GM13977 (cell line): ENCODE data around the gene EXOC3L4.
"Not testable (repeated sequence)": the region's sequence is repeated elsewhere in the genome, so short reads cannot be mapped to it uniquely, and the experiment has no call there.

Experiments used
- DNase-seq: peaks from one replicate; pipeline ENCODE4 v3.0.0; 2012; ENCODE audit warnings: low spot score
- in situ Hi-C: fragments of 300-500 bp; cut with MboI; formaldehyde crosslinking; loops from one replicate; pipeline ENCODE4 v1.12.0; 2022; ENCODE audit warnings: low sequenced_read_pairs, low pct_unique_long_range_greater_than_20kb, mixed read lengths, inconsistent platforms; ENCODE audit not compliant: unreplicated experiment
- TF ChIP-seq, protein P1 (sequence below): IDR thresholded peaks from 2 replicates; pipeline ENCODE4 v1.5.1; 2012; ENCODE audit warnings: mild to moderate bottlenecking, control low read depth; ENCODE audit not compliant: insufficient read depth; ENCODE audit errors: extremely low read depth, missing control alignments

Gene EXOC3L4

DNA sequence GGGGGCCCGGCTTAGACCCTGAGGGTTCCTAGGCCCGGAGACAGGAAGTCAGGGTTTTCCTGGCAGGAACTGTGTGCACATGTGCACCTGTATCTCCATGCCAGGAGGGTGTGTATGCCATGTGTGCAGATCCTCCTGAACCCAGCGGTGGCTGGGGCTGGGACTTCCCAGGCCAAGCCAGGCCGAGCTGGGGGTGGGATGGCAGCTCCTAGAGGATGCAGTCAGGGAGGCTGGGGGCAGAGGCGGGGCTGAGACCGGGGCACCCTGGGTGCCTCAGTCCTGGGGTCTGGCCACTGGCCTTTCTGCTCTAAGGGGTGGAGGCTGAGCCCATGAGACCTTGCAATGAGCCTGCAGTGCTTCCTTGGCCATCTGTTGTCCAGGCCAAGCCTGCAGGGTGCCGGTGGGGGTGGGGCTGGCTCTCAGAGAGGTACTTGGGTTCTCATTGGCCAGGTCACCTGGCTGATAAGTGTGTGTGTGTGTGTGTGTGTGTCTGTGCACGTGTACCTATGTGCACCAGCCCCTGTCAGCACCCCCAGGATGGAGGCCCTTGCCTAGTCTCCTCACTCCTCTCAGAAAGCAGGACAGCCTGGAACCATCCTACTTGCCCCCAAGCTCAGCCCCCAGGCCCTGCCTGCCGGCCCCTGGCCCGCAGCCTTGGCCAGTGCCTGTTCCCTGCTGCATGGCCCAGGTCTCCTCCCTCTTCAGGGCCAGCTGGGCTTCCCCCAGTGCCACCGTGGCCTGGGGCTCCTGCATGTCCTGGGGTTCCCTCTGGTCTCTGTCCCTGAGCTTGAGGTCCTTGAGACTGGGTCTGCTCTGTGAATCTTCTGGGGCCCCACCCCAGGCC lies 18.1 kb downstream of the EXOC3L4 start:
- in situ Hi-C loops = no loop called here
- DNase-seq = no peak
- TF ChIP-seq, protein P1, sequence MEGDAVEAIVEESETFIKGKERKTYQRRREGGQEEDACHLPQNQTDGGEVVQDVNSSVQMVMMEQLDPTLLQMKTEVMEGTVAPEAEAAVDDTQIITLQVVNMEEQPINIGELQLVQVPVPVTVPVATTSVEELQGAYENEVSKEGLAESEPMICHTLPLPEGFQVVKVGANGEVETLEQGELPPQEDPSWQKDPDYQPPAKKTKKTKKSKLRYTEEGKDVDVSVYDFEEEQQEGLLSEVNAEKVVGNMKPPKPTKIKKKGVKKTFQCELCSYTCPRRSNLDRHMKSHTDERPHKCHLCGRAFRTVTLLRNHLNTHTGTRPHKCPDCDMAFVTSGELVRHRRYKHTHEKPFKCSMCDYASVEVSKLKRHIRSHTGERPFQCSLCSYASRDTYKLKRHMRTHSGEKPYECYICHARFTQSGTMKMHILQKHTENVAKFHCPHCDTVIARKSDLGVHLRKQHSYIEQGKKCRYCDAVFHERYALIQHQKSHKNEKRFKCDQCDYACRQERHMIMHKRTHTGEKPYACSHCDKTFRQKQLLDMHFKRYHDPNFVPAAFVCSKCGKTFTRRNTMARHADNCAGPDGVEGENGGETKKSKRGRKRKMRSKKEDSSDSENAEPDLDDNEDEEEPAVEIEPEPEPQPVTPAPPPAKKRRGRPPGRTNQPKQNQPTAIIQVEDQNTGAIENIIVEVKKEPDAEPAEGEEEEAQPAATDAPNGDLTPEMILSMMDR = no peak

DNA sequence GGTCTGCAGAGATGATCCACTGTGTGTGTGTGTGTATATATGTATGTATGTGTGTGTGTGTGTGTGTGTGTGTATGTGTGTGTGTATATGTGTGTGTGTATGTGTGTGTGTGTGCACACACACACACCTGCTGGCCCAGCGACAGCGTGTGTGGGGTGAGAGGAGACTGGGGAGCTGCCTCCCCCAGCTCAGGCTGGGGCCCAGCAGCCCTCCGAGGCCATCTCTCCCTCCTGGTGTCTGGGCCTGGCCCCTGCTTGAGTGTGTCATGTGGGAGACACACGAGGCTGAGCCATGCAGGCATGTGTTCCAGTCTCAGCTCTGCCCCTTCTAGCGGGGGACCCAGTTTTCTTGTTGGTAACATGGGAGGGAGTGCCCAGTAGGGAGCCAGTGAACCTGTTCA lies 18.8 kb downstream of the EXOC3L4 start:
- TF ChIP-seq, protein P1 = no peak
- in situ Hi-C loops = no loop called here
- no peak for DNase-seq

DNA sequence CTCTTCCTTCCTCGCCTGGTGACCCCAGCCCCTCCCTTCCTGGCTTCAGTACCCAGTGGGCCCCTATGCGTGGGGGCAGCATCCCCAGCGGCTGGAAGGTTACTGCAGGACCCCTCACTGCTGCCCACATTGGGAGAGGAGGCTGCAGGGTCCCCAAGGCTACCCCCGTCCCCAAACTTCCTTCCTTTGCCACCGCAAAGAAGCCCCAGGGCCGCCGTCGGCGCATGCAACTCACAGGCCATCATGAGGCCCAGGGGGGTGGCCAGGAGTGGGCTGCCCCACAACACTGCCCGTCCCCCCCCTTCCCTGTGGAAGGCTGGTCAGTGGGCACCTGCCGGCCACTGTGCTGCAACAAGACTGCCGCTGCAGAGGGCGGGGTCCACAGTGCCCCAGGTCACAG lies 19.2 kb downstream of the EXOC3L4 start:
- in situ Hi-C loops = no loop called here
- TF ChIP-seq, protein P1 = no peak
- DNase-seq = no peak

DNA sequence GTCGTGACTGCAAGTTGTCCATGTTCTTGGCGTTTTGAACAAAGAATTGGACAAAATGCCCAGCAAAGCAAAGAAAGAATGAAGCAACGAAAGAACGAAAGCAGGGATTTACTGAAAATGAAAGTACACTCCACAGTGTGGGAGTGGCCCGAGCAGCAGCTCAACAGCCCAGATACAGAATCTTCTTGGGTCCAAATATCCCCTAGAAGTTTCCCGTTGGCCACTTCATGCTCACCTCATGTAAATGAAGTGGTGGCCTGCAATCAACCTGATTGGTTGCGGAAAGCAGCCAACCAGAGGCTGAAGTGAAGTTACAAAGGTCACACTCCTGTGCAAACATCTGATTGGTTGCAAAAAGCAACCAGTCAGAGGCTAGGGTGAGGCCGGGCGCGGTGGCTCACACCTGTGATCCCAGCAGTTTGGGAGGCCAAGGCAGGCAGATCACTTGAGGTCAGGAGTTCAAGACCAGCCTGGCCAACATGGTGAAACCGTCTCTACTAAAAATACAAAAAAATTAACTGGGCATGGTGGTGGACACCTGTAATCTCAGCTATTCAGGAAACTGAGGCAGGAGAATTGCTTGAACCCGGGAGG lies 20.7 kb downstream of the EXOC3L4 start:
- in situ Hi-C loops, DNase-seq: not testable (repeated sequence)

DNA sequence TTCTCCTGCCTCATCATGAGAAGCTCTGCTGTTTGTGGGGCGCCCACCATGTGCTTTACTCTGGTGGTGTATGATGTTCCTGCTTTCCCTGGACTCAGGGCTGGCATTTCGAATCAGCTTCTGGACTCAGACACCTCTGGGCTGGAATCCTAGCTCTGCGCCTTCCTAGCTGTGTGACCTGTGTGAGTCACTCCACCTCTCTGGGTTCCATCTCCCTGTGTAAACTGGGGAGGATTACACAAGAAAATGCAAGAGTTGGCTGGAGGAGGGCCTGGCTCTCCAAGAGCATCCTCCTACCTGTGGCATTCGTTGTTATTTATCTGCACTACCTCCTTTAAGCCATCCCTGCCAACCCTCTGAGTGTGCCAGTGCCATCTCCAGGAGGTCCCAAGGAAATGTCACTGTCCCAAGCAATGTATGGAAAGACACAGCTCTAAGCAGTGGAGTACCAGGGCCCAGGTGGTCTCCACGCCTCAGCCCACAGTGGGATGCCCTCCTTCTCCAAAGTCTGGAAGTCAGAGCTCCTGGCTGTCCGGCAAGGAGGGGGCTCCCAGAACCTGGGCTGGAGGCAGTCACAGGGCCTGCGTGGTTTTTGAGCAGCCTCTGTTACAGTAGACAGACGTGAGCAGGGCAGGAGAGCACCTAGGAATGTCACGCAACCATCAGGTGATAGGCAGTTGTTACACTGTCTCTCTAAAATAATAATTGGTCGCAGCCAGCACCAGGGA lies 21.5 kb downstream of the EXOC3L4 start:
- in situ Hi-C loops = no loop called here
- TF ChIP-seq, protein P1 = no peak
- no peak for DNase-seq

DNA sequence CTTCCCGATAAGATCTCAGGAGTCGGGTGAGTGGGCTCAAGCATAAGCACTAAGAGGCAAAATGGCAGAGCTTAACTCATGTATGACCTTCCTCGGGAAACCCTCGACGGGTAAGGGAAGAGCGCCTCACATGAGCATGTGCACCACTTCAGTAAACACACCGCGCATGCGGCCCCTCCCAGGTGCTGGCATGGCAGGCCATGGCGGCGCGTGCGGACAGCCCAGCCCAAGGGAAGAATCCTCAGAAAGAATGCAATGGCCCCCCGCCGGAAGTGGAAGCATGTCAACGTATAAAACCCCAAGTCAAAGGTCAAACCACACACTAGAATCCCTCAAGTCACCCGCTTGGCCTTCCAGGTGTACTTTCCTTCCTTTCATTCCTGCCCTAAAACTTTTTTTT lies 22.1 kb downstream of the EXOC3L4 start:
- TF ChIP-seq, protein P1 = no peak
- no peak for DNase-seq
- in situ Hi-C loops = no loop called here

DNA sequence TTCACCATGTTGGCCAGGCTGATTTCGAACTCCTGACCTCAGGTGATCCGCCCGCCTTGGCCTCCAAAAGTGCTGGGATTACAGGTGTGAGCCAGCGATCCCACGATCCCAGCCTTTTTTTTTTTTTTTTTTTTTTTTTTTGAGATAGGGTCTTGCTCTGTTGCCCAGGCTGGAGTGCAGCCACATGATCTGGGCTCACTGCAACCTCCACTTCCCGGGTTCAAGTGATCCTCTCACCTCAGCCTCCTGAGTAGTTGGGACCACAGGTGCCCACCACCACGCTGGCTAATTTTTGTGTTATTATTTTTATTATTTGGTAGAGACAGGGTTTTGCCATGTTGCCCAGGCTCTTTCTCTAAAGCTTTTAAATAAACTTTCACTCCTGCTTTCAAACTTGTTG lies 23.0 kb downstream of the EXOC3L4 start:
- DNase-seq, in situ Hi-C loops: not testable (repeated sequence)
